Measurements from ENCODE around the gene OXCT1.

- TF ChIP-seq MEF2D (CRISPR knock-in tag; IDR thresholded peaks at IDR 0.05), result no peak
- TF ChIP-seq CTCF (CRISPR knock-in tag; IDR thresholded peaks at IDR 0.05), result no peak
- TF ChIP-seq, protein P1, sequence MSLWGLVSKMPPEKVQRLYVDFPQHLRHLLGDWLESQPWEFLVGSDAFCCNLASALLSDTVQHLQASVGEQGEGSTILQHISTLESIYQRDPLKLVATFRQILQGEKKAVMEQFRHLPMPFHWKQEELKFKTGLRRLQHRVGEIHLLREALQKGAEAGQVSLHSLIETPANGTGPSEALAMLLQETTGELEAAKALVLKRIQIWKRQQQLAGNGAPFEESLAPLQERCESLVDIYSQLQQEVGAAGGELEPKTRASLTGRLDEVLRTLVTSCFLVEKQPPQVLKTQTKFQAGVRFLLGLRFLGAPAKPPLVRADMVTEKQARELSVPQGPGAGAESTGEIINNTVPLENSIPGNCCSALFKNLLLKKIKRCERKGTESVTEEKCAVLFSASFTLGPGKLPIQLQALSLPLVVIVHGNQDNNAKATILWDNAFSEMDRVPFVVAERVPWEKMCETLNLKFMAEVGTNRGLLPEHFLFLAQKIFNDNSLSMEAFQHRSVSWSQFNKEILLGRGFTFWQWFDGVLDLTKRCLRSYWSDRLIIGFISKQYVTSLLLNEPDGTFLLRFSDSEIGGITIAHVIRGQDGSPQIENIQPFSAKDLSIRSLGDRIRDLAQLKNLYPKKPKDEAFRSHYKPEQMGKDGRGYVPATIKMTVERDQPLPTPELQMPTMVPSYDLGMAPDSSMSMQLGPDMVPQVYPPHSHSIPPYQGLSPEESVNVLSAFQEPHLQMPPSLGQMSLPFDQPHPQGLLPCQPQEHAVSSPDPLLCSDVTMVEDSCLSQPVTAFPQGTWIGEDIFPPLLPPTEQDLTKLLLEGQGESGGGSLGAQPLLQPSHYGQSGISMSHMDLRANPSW (CRISPR knock-in tag; IDR thresholded peaks at IDR 0.05; ENCODE audit: borderline replicate concordance), result no peak
- no peak for TF ChIP-seq EZH2 (conservative IDR thresholded peaks at IDR 0.05; ENCODE audit: low read depth, low read length)
- no peak for TF ChIP-seq SP2 (CRISPR knock-in tag; IDR thresholded peaks at IDR 0.05)
Measured at GRCh38 chr5:41761663-41762062, 108.6 kb downstream of the OXCT1 start.
